HEK293 (cell line): ENCODE results near the gene PLA2G4C.

ENCODE experiments used
- CTCF ChIA-PET: fragments of 350-600 bp; formaldehyde crosslinking; extraction: SDS; loops from one replicate; lab custom pipeline; 2021; ENCODE audit warnings: antibody characterized with exemption; lab: Yijun Ruan, JAX
- POLR2A ChIA-PET: fragments of 300-600 bp; formaldehyde crosslinking; extraction: SDS; loops from one replicate; lab custom pipeline; 2020; ENCODE audit warnings: antibody characterized with exemption, inconsistent platforms; lab: Yijun Ruan, JAX
- H3K27ac ChIP-seq: fragments of 200-500 bp; sonication (Bioruptor generic); 2 replicates; pipeline ENCODE4 v1.5.1; 2014; ENCODE audit warnings: low read depth, low read length, control low read depth, inconsistent platforms; ENCODE audit errors: extremely low read depth
- H3K36me3 ChIP-seq, 2 experiments: fragments of 200-500 bp in 1 of 2; sonication (Bioruptor generic) in 1 of 2; 1 replicate in 1 of 2; 2 replicates in 1 of 2; pipeline ENCODE4 v1.5.1; 2014 to 2017; ENCODE audit warnings: inconsistent platforms in 2 of 2, low read length in 2 of 2; ENCODE audit not compliant: control insufficient read depth in 2 of 2, insufficient read depth in 1 of 2
- H3K4me1 ChIP-seq: fragments of 200-500 bp; sonication (Bioruptor generic); 2 replicates; pipeline ENCODE4 v1.5.1; 2014; ENCODE audit warnings: mild to moderate bottlenecking, low read length, inconsistent platforms; ENCODE audit not compliant: control insufficient read depth, insufficient read depth
- H3K4me3 ChIP-seq: 2 replicates; pipeline ENCODE4 v1.5.1; 2011; ENCODE audit warnings: low read depth, mild to moderate bottlenecking, control low read depth, low read length, moderate library complexity
- H3K9me3 ChIP-seq: fragments of 200-500 bp; sonication (Bioruptor generic); 2 replicates; pipeline ENCODE4 v1.5.1; 2014; ENCODE audit warnings: low read depth, low read length, inconsistent platforms; ENCODE audit not compliant: control insufficient read depth, insufficient read depth
- BCL11B ChIP-seq: fragments of 450-650 bp; formaldehyde crosslinking; IDR thresholded peaks from 2 replicates; pipeline ENCODE4 v1.5.1; 2016; ENCODE audit warnings: low read depth, missing biosample characterization, missing genetic modification characterization
- KLF16 ChIP-seq: fragments of 450-650 bp; formaldehyde crosslinking; IDR thresholded peaks from 2 replicates; pipeline ENCODE4 v1.5.1; 2017; ENCODE audit warnings: missing biosample characterization, missing genetic modification characterization
- KLF8 ChIP-seq: fragments of 450-650 bp; formaldehyde crosslinking; IDR thresholded peaks from 2 replicates; pipeline ENCODE4 v1.5.1; 2016; ENCODE audit warnings: missing biosample characterization, missing genetic modification characterization
- MZF1 ChIP-seq: fragments of 450-650 bp; formaldehyde crosslinking; IDR thresholded peaks from 2 replicates; pipeline ENCODE4 v1.5.1; 2017; ENCODE audit warnings: missing biosample characterization, missing genetic modification characterization, borderline replicate concordance
- OSR2 ChIP-seq: fragments of 450-650 bp; formaldehyde crosslinking; IDR thresholded peaks from 2 replicates; pipeline ENCODE4 v1.5.1; 2016; ENCODE audit warnings: missing biosample characterization, missing genetic modification characterization
- ZBTB17 ChIP-seq: fragments of 450-650 bp; formaldehyde crosslinking; IDR thresholded peaks from 2 replicates; pipeline ENCODE4 v1.5.1; 2016; ENCODE audit warnings: missing biosample characterization, missing genetic modification characterization
- ZBTB20 ChIP-seq: fragments of 450-650 bp; formaldehyde crosslinking; IDR thresholded peaks from 2 replicates; pipeline ENCODE4 v1.5.1; 2016; ENCODE audit warnings: missing biosample characterization, missing genetic modification characterization
- ZFP3 ChIP-seq: fragments of 450-650 bp; formaldehyde crosslinking; IDR thresholded peaks from 2 replicates; pipeline ENCODE4 v1.5.1; 2016; ENCODE audit warnings: low read depth, missing biosample characterization, missing genetic modification characterization
- ZFP37 ChIP-seq: fragments of 450-650 bp; formaldehyde crosslinking; IDR thresholded peaks from 2 replicates; pipeline ENCODE4 v1.5.1; 2016; ENCODE audit warnings: missing biosample characterization, missing genetic modification characterization
- ZFP69B ChIP-seq: fragments of 450-650 bp; formaldehyde crosslinking; IDR thresholded peaks from 2 replicates; pipeline ENCODE4 v1.5.1; 2016; ENCODE audit warnings: missing biosample characterization, missing genetic modification characterization
- ZNF112 ChIP-seq: fragments of 450-650 bp; formaldehyde crosslinking; IDR thresholded peaks from 2 replicates; pipeline ENCODE4 v1.5.0; 2017; ENCODE audit warnings: missing biosample characterization, missing genetic modification characterization
- ZNF121 ChIP-seq: fragments of 450-650 bp; formaldehyde crosslinking; IDR thresholded peaks from 2 replicates; pipeline ENCODE4 v1.5.1; 2016; ENCODE audit warnings: missing biosample characterization, missing genetic modification characterization
- ZNF175 ChIP-seq: fragments of 450-650 bp; formaldehyde crosslinking; IDR thresholded peaks from 2 replicates; pipeline ENCODE4 v1.5.1; 2016; ENCODE audit warnings: missing biosample characterization, missing genetic modification characterization
- ZNF280C ChIP-seq: fragments of 450-650 bp; formaldehyde crosslinking; IDR thresholded peaks from 2 replicates; pipeline ENCODE4 v1.5.1; 2016; ENCODE audit warnings: missing biosample characterization, missing genetic modification characterization
- ZNF354C ChIP-seq: fragments of 450-650 bp; formaldehyde crosslinking; IDR thresholded peaks from 2 replicates; pipeline ENCODE4 v1.5.1; 2016; ENCODE audit warnings: missing biosample characterization, missing genetic modification characterization, low read depth, borderline replicate concordance
- ZNF391 ChIP-seq: fragments of 450-650 bp; formaldehyde crosslinking; IDR thresholded peaks from 2 replicates; pipeline ENCODE4 v1.5.1; 2016; ENCODE audit warnings: low read depth, missing biosample characterization, missing genetic modification characterization, borderline replicate concordance
- ZNF561 ChIP-seq: fragments of 450-650 bp; IDR thresholded peaks from 2 replicates; pipeline ENCODE4 v1.5.1; 2018; ENCODE audit warnings: missing biosample characterization, missing genetic modification characterization, borderline replicate concordance
- ZNF600 ChIP-seq: fragments of 450-650 bp; formaldehyde crosslinking; IDR thresholded peaks from 2 replicates; pipeline ENCODE4 v1.5.1; 2016; ENCODE audit warnings: missing biosample characterization, missing genetic modification characterization
- ZNF610 ChIP-seq: fragments of 450-650 bp; formaldehyde crosslinking; IDR thresholded peaks from 2 replicates; pipeline ENCODE4 v1.5.1; 2016; ENCODE audit warnings: missing biosample characterization, missing genetic modification characterization, borderline replicate concordance
- ZNF623 ChIP-seq: fragments of 450-650 bp; formaldehyde crosslinking; IDR thresholded peaks from 2 replicates; pipeline ENCODE4 v1.5.1; 2016; ENCODE audit warnings: missing biosample characterization, missing genetic modification characterization
- ZNF645 ChIP-seq: fragments of 450-650 bp; formaldehyde crosslinking; IDR thresholded peaks from 2 replicates; pipeline ENCODE4; 2016; ENCODE audit warnings: missing biosample characterization, missing genetic modification characterization
- ZNF707 ChIP-seq: fragments of 450-650 bp; formaldehyde crosslinking; IDR thresholded peaks from 2 replicates; pipeline ENCODE4 v1.5.1; 2016; ENCODE audit warnings: missing biosample characterization, missing genetic modification characterization
- ZNF768 ChIP-seq: fragments of 450-650 bp; formaldehyde crosslinking; IDR thresholded peaks from 2 replicates; pipeline ENCODE4 v1.5.1; 2018; ENCODE audit warnings: missing biosample characterization, mild to moderate bottlenecking, missing genetic modification characterization
- TF ChIP-seq, protein P1 (sequence below): IDR thresholded peaks from 2 replicates; pipeline ENCODE4 v1.6.1; 2011; ENCODE audit warnings: mild to moderate bottlenecking, low read depth, low read length, borderline replicate concordance
- TF ChIP-seq, protein P2 (sequence below): fragments of 450-650 bp; formaldehyde crosslinking; IDR thresholded peaks from 2 replicates; pipeline ENCODE4 v1.5.1; 2016; ENCODE audit warnings: missing biosample characterization, missing genetic modification characterization
- TF ChIP-seq, protein P3 (sequence below): fragments of 450-650 bp; formaldehyde crosslinking; IDR thresholded peaks from 2 replicates; pipeline ENCODE4 v1.5.1; 2016; ENCODE audit warnings: missing biosample characterization, missing genetic modification characterization

The PLA2G4C gene

DNA sequence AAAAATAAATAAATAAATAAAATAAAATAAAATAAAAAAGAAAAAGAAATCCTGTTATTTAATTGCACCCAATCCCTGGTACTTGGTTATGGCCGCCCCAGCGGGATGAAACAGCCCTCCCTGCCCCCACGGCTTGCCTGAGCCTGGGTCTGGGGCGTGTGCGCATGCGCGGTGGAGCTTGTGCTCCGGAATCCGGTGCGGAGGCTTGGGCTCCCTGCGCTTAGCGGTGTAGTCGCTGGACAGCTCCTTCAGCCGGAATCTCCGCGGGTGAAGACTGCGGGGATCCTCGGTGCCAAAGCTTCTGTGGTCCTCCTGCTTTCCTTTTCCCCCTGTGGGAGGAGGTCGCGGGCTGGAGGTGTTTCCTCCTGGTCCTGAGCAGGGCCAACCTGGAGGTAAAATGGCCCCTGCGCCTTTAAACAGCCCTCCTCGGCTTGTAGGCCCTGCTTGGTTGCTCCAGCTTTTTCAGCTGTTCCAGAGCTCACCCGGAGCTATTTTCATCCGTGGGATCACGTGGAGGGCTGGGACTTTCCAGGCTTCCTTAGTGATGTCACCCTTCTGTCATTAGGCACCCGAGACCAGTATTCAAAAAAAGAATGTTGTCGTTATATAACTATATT, at the start of gene PLA2G4C (continued):
- 0 out of 2 replicates have a peak, but pooled peaks have one; percentile 44 for TF ChIP-seq ZFP37
- TF ChIP-seq ZNF768 = no peak
- TF ChIP-seq, all 188 proteins: peak for 37

DNA sequence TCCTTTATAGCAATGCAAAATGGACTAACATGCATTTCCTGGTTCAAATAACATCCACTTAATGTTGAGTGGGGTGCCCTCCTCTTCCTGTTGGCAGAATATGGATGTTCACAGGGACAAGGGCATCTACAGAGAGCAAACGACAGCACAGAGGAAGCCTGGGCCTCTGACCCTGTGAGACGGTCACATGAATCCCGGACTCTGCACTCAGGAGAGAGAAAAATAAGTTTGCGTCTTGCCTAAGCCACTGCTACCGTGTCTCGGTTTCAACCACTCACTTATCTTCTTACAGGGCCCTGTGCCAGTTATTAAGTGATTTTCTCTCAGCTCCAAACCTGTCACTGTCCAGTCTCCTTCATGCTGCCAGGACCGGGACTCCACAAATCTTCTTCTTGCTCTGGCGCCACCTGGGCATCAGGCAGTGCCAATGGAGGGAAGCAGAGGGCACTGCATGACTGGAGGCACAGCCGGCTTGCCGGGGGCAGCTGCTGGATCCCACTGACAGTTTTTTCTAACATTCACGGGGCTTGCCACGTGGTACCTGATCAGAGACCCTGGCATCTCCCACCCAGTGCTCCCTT, 47.7 kb upstream of the PLA2G4C start:
- Histone ChIP-seq H3K27ac (no peak overlapping the region), H3K9me3 (no peaks in the 10 kb centered on the region), H3K36me3 (peaks cover 70 to 77% of the 10 kb centered on the region in 2 experiments), H3K4me3 (no peak overlapping the region), H3K4me1 (no peaks in the 10 kb centered on the region)
- TF ChIP-seq KLF16 (tag by site-specific recombination) = no peak
- TF ChIP-seq, protein P1, sequence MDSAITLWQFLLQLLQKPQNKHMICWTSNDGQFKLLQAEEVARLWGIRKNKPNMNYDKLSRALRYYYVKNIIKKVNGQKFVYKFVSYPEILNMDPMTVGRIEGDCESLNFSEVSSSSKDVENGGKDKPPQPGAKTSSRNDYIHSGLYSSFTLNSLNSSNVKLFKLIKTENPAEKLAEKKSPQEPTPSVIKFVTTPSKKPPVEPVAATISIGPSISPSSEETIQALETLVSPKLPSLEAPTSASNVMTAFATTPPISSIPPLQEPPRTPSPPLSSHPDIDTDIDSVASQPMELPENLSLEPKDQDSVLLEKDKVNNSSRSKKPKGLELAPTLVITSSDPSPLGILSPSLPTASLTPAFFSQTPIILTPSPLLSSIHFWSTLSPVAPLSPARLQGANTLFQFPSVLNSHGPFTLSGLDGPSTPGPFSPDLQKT = no peak
- TF ChIP-seq ZNF645 (tag by site-specific recombination) = no peak
- no peak for TF ChIP-seq ZNF610
- TF ChIP-seq ZNF707 (tag by site-specific recombination) = no peak
- no peak for TF ChIP-seq ZNF600
- TF ChIP-seq ZNF623 (tag by site-specific recombination) = no peak
- no peak for TF ChIP-seq ZNF391 (tag by site-specific recombination)
- TF ChIP-seq OSR2 (tag by site-specific recombination) = no peak
- TF ChIP-seq KLF8 (tag by site-specific recombination) = no peak
- TF ChIP-seq ZNF561 (tag by site-specific recombination) = no peak
- TF ChIP-seq ZFP69B (tag by site-specific recombination) = no peak
- TF ChIP-seq, protein P2, sequence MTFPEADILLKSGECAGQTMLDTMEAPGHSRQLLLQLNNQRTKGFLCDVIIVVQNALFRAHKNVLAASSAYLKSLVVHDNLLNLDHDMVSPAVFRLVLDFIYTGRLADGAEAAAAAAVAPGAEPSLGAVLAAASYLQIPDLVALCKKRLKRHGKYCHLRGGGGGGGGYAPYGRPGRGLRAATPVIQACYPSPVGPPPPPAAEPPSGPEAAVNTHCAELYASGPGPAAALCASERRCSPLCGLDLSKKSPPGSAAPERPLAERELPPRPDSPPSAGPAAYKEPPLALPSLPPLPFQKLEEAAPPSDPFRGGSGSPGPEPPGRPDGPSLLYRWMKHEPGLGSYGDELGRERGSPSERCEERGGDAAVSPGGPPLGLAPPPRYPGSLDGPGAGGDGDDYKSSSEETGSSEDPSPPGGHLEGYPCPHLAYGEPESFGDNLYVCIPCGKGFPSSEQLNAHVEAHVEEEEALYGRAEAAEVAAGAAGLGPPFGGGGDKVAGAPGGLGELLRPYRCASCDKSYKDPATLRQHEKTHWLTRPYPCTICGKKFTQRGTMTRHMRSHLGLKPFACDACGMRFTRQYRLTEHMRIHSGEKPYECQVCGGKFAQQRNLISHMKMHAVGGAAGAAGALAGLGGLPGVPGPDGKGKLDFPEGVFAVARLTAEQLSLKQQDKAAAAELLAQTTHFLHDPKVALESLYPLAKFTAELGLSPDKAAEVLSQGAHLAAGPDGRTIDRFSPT = no peak
- no peak for TF ChIP-seq ZNF112 (tag by site-specific recombination)
- no peak for TF ChIP-seq ZNF121
- POLR2A ChIA-PET = no interaction called here
- CTCF ChIA-PET = interaction anchor here (0.6 to 1.0 kb wide), 3 partner anchors 11 to 195 kb away, joined by 3 to 4 read pairs (median 4); no protein-coding TSS in a partner anchor

- H3K36me3 ChIP-seq = peaks cover 62 to 78% of the 10 kb centered on the region in 2 experiments
- ChIA-PET POLR2A (interaction anchor here (0.6 kb wide), 1 partner anchor 62 kb away, joined by 3 read pairs; no protein-coding TSS in a partner anchor), CTCF (interaction anchor here (0.9 to 5.2 kb wide), 6 partner anchors 30 to 192 kb away, joined by 3 to 56 read pairs (median 7); no protein-coding TSS in a partner anchor)
- H3K4me1 ChIP-seq = no peaks in the 10 kb centered on the region
- H3K27ac ChIP-seq = no peak overlapping the region
- no peaks in the 10 kb centered on the region for H3K9me3 ChIP-seq
- no peak overlapping the region for H3K4me3 ChIP-seq
- TF ChIP-seq ZNF280C = no peak
- TF ChIP-seq ZNF354C (tag by site-specific recombination) = no peak
- 0 out of 2 replicates have a peak, but pooled peaks have one; percentile 28 for TF ChIP-seq ZBTB17 (tag by site-specific recombination)
- no peak for TF ChIP-seq ZBTB20 (tag by site-specific recombination)
- no peak for TF ChIP-seq ZFP3 (tag by site-specific recombination)
- TF ChIP-seq MZF1 (tag by site-specific recombination) = peak; percentile 80
- no peak for TF ChIP-seq KLF16 (tag by site-specific recombination)
- TF ChIP-seq, protein P3, sequence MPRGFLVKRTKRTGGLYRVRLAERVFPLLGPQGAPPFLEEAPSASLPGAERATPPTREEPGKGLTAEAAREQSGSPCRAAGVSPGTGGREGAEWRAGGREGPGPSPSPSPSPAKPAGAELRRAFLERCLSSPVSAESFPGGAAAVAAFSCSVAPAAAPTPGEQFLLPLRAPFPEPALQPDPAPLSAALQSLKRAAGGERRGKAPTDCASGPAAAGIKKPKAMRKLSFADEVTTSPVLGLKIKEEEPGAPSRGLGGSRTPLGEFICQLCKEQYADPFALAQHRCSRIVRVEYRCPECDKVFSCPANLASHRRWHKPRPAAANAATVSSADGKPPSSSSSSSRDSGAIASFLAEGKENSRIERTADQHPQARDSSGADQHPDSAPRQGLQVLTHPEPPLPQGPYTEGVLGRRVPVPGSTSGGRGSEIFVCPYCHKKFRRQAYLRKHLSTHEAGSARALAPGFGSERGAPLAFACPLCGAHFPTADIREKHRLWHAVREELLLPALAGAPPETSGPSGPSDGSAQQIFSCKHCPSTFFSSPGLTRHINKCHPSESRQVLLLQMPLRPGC = no peak
- no peak for TF ChIP-seq BCL11B (tag by site-specific recombination)
- TF ChIP-seq ZNF175 (tag by site-specific recombination) = no peak
Observed at GRCh38 chr19:48154003-48154402, 43.4 kb upstream of the PLA2G4C start.
